ENCODE measurements around the gene SMIM32.

Gene SMIM32

DNA sequence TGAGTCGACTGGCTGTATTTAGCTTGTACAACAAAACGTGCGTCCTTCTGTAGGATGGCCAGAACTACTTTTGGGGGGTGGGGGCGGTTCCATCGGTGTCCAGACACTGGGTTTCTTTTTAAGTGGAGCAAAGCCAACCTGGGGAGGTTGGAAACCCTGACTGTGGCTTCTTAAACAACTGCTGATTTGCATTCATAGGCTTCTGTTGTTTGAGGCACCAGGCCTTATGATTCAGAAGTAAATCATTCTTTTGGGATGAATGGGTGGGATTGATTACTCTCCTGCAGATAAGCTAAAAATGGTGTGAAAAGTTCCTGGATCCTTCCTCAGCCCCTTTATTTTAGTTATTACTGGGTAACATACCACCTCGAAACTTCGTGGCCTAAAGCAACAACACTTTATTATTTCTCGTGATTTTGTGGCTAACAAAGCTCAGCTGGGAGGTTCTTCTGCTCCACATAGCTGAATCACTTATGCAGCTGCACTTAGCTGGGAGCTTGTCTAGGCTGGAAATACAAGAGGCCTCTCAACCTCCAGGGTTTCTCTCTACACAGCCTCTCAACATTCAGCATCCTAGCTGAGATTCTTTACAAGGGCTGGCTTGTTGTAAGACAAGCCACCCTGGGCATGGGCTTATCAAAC lies 12.2 kb upstream of the SMIM32 start:
- POLR2A ChIA-PET = no interaction called here
- DNase-seq (ENCODE audit: extremely low spot score) = no peak
- TF ChIP-seq, protein P1, sequence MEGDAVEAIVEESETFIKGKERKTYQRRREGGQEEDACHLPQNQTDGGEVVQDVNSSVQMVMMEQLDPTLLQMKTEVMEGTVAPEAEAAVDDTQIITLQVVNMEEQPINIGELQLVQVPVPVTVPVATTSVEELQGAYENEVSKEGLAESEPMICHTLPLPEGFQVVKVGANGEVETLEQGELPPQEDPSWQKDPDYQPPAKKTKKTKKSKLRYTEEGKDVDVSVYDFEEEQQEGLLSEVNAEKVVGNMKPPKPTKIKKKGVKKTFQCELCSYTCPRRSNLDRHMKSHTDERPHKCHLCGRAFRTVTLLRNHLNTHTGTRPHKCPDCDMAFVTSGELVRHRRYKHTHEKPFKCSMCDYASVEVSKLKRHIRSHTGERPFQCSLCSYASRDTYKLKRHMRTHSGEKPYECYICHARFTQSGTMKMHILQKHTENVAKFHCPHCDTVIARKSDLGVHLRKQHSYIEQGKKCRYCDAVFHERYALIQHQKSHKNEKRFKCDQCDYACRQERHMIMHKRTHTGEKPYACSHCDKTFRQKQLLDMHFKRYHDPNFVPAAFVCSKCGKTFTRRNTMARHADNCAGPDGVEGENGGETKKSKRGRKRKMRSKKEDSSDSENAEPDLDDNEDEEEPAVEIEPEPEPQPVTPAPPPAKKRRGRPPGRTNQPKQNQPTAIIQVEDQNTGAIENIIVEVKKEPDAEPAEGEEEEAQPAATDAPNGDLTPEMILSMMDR (IDR thresholded peaks at IDR 0.05; ENCODE audit: control extremely low read depth, extremely low read depth, low read depth, missing control alignments) = no peak
- CTCF ChIA-PET = interaction anchor here (1.3 to 1.6 kb wide), 2 partner anchors 9 to 10 kb away, joined by 7 to 8 read pairs; no protein-coding TSS in a partner anchor

DNA sequence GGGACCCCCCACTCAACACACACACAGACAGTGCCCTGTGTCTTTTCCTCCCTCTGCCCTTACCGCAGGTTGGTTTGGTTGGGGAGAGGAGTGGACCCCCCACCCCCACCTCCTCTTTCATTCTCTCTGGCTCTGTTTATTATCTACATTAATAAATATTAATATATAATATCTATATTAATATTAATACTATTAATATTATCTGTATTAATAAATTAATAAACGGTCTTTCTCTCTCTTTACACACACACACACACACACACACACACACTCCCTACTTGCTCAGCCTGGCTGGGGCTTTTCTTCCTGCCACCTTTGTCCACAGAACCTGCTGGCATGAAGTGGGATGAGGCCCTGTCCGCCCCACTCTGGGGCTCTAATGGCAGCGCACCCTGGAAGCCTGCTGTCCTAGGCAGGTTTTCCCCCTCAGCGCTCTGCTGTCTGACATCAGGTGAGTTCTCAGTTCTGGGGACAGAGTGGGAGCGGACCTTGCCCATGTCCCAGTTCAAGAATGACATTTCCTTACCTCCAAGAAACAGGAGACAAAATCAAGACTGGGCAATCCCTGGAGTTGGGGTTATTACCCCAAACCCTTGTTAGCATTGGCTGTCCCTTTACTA lies 10.5 kb upstream of the SMIM32 start:
- POLR2A ChIA-PET = no interaction called here
- CTCF ChIA-PET = interaction anchor here (0.9 to 1.3 kb wide), 2 partner anchors 8 to 9 kb away, joined by 3 to 4 read pairs; no protein-coding TSS in a partner anchor
- TF ChIP-seq, protein P1 (IDR thresholded peaks at IDR 0.05; ENCODE audit: control extremely low read depth, extremely low read depth, low read depth, missing control alignments) = no peak
- no peak for DNase-seq (ENCODE audit: extremely low spot score)

DNA sequence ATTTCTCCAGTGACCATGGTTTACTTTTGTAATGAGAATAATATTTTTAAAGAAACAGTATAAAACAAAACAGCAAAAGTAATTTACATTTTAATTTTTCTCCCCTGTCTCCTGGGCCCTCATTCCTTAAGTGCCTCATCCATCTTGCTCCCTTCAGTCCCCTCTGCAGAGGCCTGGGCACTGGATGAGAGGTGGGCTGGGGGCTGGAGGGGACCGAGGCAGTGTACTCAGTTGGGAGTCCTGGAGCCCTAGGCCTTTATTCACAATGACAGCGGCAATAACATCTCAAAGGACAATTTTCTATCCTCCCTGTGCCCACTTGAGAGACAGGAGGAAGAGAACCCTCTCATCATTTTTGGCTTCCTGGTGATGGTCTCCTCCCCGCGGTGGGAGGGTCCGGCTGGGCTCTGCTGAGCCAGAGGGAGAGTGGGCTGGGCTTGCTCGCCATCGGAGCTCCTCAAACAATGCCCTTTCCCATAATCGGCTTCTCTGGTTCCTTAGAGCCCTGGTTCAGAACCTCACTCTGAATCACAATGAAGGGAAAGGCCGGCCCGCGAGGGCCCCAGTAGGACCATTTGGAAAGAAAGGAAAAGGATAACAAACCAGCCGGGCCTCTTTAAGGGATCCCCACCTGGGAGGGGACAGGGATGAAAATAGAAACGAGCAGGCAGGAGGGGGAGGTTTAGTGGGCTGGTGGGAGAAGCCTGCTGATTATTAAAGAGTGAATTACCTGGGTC lies 9.7 kb upstream of the SMIM32 start:
- POLR2A ChIA-PET = no interaction called here
- TF ChIP-seq, protein P1 (IDR thresholded peaks at IDR 0.05; ENCODE audit: control extremely low read depth, extremely low read depth, low read depth, missing control alignments) = no peak
- no peak for DNase-seq (ENCODE audit: extremely low spot score)
- CTCF ChIA-PET = interaction anchor here (0.9 kb wide), 1 partner anchor 9 kb away, joined by 3 read pairs; no protein-coding TSS in a partner anchor

DNA sequence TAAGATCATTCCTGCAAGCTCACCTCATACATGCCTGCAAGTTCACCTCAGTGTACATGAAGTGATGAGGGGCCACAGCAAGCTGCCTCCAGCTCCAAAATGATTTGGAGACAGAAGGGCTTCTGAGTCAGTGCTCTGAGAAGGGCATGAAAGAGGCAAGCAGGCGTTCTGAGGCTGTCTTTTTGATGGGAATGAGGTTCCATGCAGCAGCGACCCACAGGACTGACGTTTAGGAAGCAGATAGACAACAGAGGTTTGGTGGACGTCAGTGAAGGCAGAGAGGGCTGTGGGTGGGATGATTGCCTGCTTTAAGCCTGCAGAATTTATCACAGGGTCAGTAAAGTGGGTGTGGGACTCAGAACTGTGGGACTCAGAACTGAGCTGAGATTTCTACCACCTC lies 8.9 kb upstream of the SMIM32 start:
- POLR2A ChIA-PET = no interaction called here
- DNase-seq (ENCODE audit: extremely low spot score) = no peak
- CTCF ChIA-PET = no interaction called here
- TF ChIP-seq, protein P1 (IDR thresholded peaks at IDR 0.05; ENCODE audit: control extremely low read depth, extremely low read depth, low read depth, missing control alignments) = no peak

DNA sequence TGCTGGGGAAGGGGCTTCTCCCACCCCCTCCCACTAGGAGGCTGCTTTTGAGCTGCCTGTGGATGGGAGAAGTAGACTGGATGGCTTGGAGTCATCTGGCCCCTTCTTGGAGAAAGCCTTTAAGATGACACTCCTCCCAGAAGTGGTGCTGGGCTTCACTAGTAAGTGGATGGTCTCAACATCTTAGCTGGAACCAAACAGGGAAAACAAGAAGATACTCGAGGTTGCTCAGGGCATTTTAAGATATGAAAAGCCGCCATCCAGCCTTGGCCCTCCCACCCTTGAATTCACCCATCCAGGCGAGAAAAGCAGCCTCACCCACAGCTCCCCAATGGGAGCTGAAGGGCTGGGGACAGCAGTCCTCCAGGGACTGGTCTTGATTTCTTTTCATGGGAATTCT lies 7.8 kb upstream of the SMIM32 start:
- POLR2A ChIA-PET = no interaction called here
- CTCF ChIA-PET = no interaction called here

DNA sequence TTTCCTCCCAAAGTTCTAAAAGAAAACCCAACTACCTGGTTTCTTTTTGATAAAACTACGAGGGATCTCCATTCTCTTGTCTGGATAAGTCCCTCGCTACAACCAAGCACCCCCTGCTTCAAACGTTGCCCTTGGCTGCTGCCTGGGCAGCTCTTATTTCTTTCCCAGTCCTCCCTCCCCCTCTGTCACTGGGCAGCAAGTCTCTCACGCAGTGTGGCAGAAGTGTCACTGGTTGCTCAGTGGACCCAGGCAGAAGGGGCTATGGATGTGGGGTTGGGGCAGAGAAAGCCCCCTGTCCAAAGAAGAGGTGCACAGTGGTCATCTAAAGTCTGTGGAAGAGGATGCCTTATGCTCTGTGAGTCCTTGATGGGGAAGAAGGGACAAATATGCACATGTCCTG lies 7.2 kb upstream of the SMIM32 start:
- ChIA-PET CTCF (interaction anchor here (1.2 to 1.3 kb wide), 2 partner anchors 12 to 13 kb away, joined by 5 to 7 read pairs; no protein-coding TSS in a partner anchor), POLR2A (no interaction called here)
- TF ChIP-seq, protein P1 (IDR thresholded peaks at IDR 0.05; ENCODE audit: control extremely low read depth, extremely low read depth, low read depth, missing control alignments) = no peak
- DNase-seq (ENCODE audit: extremely low spot score) = no peak

More for the DNA sequence above, 7.8 kb upstream of the SMIM32 start:
- TF ChIP-seq, protein P1 (IDR thresholded peaks at IDR 0.05; ENCODE audit: control extremely low read depth, extremely low read depth, low read depth, missing control alignments) = no peak
- no peak for DNase-seq (ENCODE audit: extremely low spot score)
